ENCODE measurements around the gene ARNT2.

ARNT2 gene

DNA sequence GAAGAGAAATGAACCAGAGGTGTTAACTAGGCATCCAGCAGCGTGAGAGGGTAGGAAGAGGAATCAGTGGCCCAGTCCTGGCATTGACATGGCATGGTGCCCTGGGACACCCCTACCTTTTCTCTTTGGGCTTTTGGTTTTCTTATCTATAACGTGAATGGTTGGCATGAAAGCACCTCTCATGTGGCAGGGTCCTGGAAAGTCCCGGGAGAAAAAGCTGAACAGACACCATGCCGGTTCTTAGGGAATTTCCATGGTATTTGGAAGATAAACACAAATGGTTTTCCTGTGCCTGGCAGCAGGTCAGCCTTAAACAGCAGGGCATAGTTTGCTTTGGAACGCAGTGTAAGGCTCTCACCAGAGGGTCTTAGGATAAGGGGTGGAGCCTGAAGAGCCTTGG, 15.4 kb downstream of the ARNT2 start:
- no peak for DNase-seq (ENCODE audit: low read depth)
- H3K4me3 ChIP-seq (ENCODE audit: low read depth, low read length): no peak overlapping the region
- no peak for TF ChIP-seq CTCF (IDR thresholded peaks at IDR 0.05; ENCODE audit: low read depth, low read length)
- no peak for TF ChIP-seq MYC (IDR thresholded peaks at IDR 0.05; ENCODE audit: low read depth, low read length)
- no peak for TF ChIP-seq MAX (IDR thresholded peaks at IDR 0.05; ENCODE audit: low read depth, low read length)

DNA sequence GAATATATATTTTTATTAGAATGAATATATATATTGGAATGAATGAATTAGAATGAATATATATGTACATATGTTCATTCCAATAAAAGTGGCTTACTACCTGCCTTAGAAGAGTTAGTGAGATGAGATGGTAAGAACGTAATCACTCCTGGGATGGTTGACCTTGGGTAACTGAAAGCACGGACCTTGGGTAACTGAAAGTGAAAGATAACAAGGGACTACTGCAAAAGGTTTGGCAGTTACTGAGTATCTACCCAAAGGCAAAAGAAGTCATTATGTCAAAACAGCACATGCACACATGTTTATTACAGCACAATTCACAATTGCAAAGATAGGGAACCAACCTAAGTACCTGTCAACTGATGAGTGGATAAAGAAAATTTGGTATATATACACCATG, 16.5 kb downstream of the ARNT2 start:
- no peak for DNase-seq (ENCODE audit: low read depth)
- no peak overlapping the region for H3K4me3 ChIP-seq (ENCODE audit: low read depth, low read length)
- TF ChIP-seq MAX (IDR thresholded peaks at IDR 0.05; ENCODE audit: low read depth, low read length) (no peak), POLR2A (IDR thresholded peaks at IDR 0.05; ENCODE audit: extremely low read depth, insufficient read length) (no peak), MYC (IDR thresholded peaks at IDR 0.05; ENCODE audit: low read depth, low read length) (no peak), CTCF (IDR thresholded peaks at IDR 0.05; ENCODE audit: low read depth, low read length) (no peak)

GRCh38 chr15:80423215-80423614, 19.0 kb downstream of the ARNT2 start:
- no peak for DNase-seq (ENCODE audit: low read depth)
- H3K4me3 ChIP-seq (ENCODE audit: low read depth, low read length): no peak overlapping the region
- TF ChIP-seq CTCF (IDR thresholded peaks at IDR 0.05; ENCODE audit: low read depth, low read length): no peak
- TF ChIP-seq POLR2A (IDR thresholded peaks at IDR 0.05; ENCODE audit: extremely low read depth, insufficient read length): no peak
- no peak for TF ChIP-seq MYC (IDR thresholded peaks at IDR 0.05; ENCODE audit: low read depth, low read length)
- no peak for TF ChIP-seq MAX (IDR thresholded peaks at IDR 0.05; ENCODE audit: low read depth, low read length)

GRCh38 chr15:80424381-80424780, 20.2 kb downstream of the ARNT2 start:
- H3K4me3 ChIP-seq (ENCODE audit: low read depth, low read length): no peak overlapping the region
- DNase-seq (ENCODE audit: low read depth): no peak
- TF ChIP-seq POLR2A (IDR thresholded peaks at IDR 0.05; ENCODE audit: extremely low read depth, insufficient read length) (no peak), MYC (IDR thresholded peaks at IDR 0.05; ENCODE audit: low read depth, low read length) (no peak), CTCF (IDR thresholded peaks at IDR 0.05; ENCODE audit: low read depth, low read length) (no peak), MAX (IDR thresholded peaks at IDR 0.05; ENCODE audit: low read depth, low read length) (no peak)

DNA sequence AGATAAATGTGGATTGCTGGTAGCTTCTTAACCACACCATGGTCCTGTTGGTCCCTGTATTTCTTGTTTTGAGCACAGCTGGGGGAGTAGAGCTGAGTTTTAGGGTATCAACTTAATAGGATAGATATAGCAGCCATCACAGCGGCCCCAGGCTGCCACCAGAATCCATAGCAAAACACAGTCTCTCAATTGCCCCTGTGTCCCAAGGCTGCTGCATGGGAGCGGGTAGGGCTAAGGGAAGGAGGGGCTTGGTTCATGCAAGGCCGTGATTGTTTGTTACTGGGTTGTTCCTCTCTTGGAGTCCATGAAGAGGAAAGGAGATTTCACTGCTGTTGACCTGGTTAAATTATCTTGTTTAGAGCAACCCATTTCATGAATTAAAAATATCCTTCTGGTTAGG, 22.1 kb downstream of the ARNT2 start:
- no peak overlapping the region for H3K4me3 ChIP-seq (ENCODE audit: low read depth, low read length)
- DNase-seq (ENCODE audit: low read depth): no peak
- TF ChIP-seq MAX (IDR thresholded peaks at IDR 0.05; ENCODE audit: low read depth, low read length) (no peak), CTCF (IDR thresholded peaks at IDR 0.05; ENCODE audit: low read depth, low read length) (no peak), POLR2A (IDR thresholded peaks at IDR 0.05; ENCODE audit: extremely low read depth, insufficient read length) (no peak), MYC (IDR thresholded peaks at IDR 0.05; ENCODE audit: low read depth, low read length) (no peak)

DNA sequence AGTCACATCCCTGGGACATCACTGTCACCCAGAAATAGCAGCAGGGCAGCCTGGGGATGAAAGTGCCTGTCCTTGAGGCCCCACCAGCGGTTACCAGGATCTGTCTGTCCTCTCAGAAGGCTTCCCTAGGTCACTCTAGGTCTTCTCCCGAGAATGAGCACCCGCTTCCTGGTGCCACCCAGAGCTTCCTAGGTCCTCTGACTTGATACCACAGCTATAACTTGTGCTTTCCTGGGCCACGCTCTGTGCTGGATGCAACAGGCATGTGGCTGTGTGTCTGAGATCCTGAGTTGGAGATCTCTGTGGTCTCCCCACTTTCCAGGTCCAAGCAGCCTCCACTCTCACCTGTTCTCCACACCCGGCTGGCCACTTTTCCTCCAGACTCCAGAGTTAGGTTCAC, 25.8 kb downstream of the ARNT2 start:
- DNase-seq (ENCODE audit: low read depth): no peak
- TF ChIP-seq POLR2A (IDR thresholded peaks at IDR 0.05; ENCODE audit: extremely low read depth, insufficient read length): no peak
- no peak for TF ChIP-seq CTCF (IDR thresholded peaks at IDR 0.05; ENCODE audit: low read depth, low read length)
- no peak for TF ChIP-seq MAX (IDR thresholded peaks at IDR 0.05; ENCODE audit: low read depth, low read length)
- no peak for TF ChIP-seq MYC (IDR thresholded peaks at IDR 0.05; ENCODE audit: low read depth, low read length)
- H3K4me3 ChIP-seq (ENCODE audit: low read depth, low read length): no peak overlapping the region

Data from NB4 (cell line).